ENCODE results near the gene SVOPL.

GRCh38 chr7:138626846-138627245 lies 74.3 kb downstream of the SVOPL start:
- TF ChIP-seq POLR2A (IDR thresholded peaks at IDR 0.05) (no peak), CTCF (IDR thresholded peaks at IDR 0.05) (no peak)
